CD4-positive, alpha-beta memory T cell (primary cell): ENCODE results near the gene WDR3. TPM values are rescaled to one million over a fixed set of nuclear protein-coding genes. Genes with fewer than 3 reads are reported as not detected.

Experiments used
- CTCF ChIA-PET: fragments of 350-600 bp; sonication (Branson Sonifier 250); formaldehyde crosslinking; loops from one replicate; lab custom pipeline; 2021; ENCODE audit warnings: inconsistent platforms; ENCODE audit not compliant: partially characterized antibody; lab: Charles Lee
- POLR2A ChIA-PET: fragments of 350-600 bp; sonication (Branson Sonifier 250); formaldehyde crosslinking; loops from one replicate; lab custom pipeline; 2021; ENCODE audit not compliant: partially characterized antibody; lab: Charles Lee
- DNase-seq, 5 donors: peaks; one replicate each; pipeline versions ENCODE4 v3.0.0 to v3.0.0-alpha.2; 2020 to 2022; ENCODE audit warnings: mixed read lengths in 1 of 5
- H3K27ac ChIP-seq: one replicate; pipeline ENCODE4 v1.7.0; 2013; ENCODE audit warnings: low read depth, low read length
- H3K27me3 ChIP-seq: 2 replicates; pipeline ENCODE4 v1.7.0; 2013; ENCODE audit warnings: mild to moderate bottlenecking, low read length, moderate library complexity; ENCODE audit not compliant: insufficient read depth
- H3K36me3 ChIP-seq: 2 replicates; pipeline ENCODE4 v1.7.0; 2013; ENCODE audit warnings: mild to moderate bottlenecking, low read length, moderate library complexity; ENCODE audit not compliant: insufficient read depth
- H3K4me1 ChIP-seq: 2 replicates; pipeline ENCODE4 v1.7.0; 2013; ENCODE audit warnings: mild to moderate bottlenecking, low read length, moderate library complexity; ENCODE audit not compliant: insufficient read depth
- H3K4me3 ChIP-seq, 2 donors: one replicate each; pipeline ENCODE4 v1.7.0; 2013; ENCODE audit warnings: low read length in 2 of 2, mild to moderate bottlenecking in 1 of 2
- H3K9me3 ChIP-seq, 2 donors: one replicate each; pipeline ENCODE4 v1.7.0; 2013; ENCODE audit warnings: low read length in 2 of 2, control low read depth in 1 of 2; ENCODE audit not compliant: control insufficient read depth in 1 of 2
- H3K27ac Mint-ChIP-seq, 7 donors: one replicate each; pipeline ENCODE4 v1.8.0; 2020 to 2021; ENCODE audit warnings: mixed read lengths in 7 of 7, mild to moderate bottlenecking in 6 of 7, inconsistent platforms in 3 of 7, moderate library complexity in 3 of 7
- H3K27me3 Mint-ChIP-seq, 2 donors: one replicate each; pipeline ENCODE4 v1.8.0; 2020 to 2021; ENCODE audit warnings: mixed read lengths in 2 of 2
- H3K36me3 Mint-ChIP-seq, 2 donors: one replicate each; pipeline ENCODE4 v1.8.0; 2020 to 2021; ENCODE audit warnings: mixed read lengths in 2 of 2, inconsistent platforms in 1 of 2, mild to moderate bottlenecking in 1 of 2
- H3K4me1 Mint-ChIP-seq, 4 donors: one replicate each; pipeline ENCODE4 v1.8.0; 2020 to 2021; ENCODE audit warnings: mixed read lengths in 4 of 4, mild to moderate bottlenecking in 1 of 4
- H3K4me3 Mint-ChIP-seq, 8 donors: one replicate each; pipeline ENCODE4 v1.8.0; 2020 to 2021; ENCODE audit warnings: mixed read lengths in 8 of 8, mild to moderate bottlenecking in 7 of 8, moderate library complexity in 6 of 8, inconsistent platforms in 3 of 8
- H3K9me3 Mint-ChIP-seq, 8 donors: one replicate each; pipeline ENCODE4 v1.8.0; 2020 to 2021; ENCODE audit warnings: mixed read lengths in 8 of 8, mild to moderate bottlenecking in 5 of 8, inconsistent platforms in 3 of 8, moderate library complexity in 1 of 8
- intact Hi-C: fragments of 100-400 bp; cut with micrococcal nuclease; formaldehyde crosslinking; loops from one replicate; pipeline ENCODE4 v1.15.1; 2023
- polyA plus RNA-seq, 2 donors: library from polyadenylated mRNA; unstranded; fragments of 300-500 nt; fragmentation: Illumina TruSeq; gene quantifications; one replicate each; pipeline ENCODE4 v1.2.3, GENCODE V29; 2021
- total RNA-seq, 2 experiments: library from RNA; stranded (reverse); gene quantifications; one replicate each; pipeline ENCODE4 v1.2.3, GENCODE V29; 2021

Gene WDR3
- total and polyA plus RNA-seq, 4 experiments from 2014 or later: 26.5 to 42.7 (median 28.8) TPM

DNA sequence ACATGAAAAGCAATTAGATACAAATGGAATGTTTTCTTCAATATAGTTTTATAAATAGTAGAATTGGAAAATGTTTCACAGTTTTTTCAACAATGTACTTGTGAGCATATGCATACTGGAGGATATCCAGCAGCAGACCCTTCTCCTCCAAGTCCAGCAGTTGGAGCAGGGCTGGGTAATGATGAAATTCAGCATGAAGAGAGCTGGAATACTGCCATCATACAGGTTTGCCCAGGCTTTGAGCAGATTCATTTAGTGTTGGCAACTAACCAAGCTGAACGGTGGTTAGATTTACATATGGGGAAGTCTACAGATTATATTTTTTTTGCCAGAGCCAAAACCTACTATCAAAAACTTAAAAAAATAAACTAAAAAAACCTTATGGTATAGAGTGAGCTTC, 38.3 kb downstream of the WDR3 start:
- Histone ChIP-seq H3K27ac (no peak overlapping the region), H3K36me3 (no peaks in the 10 kb centered on the region), H3K27me3 (no peaks in the 10 kb centered on the region), H3K4me3 (no peak overlapping the region), H3K4me1 (no peaks in the 10 kb centered on the region), H3K9me3 (no peaks in the 10 kb centered on the region)
- no peak for DNase-seq
- Mint-ChIP-seq H3K36me3 (peaks cover 4% of the 10 kb centered on the region in 2 donors), H3K27ac (no peak overlapping the region), H3K4me3 (no peak overlapping the region), H3K27me3 (no peaks in the 10 kb centered on the region), H3K9me3 (no peaks in the 10 kb centered on the region), H3K4me1 (no peaks in the 10 kb centered on the region)
- CTCF ChIA-PET: no interaction called here
- POLR2A ChIA-PET: no interaction called here
- intact Hi-C loops: no loop called here

GRCh38 chr1:117970252-117970651, 40.7 kb downstream of the WDR3 start:
- intact Hi-C loops: no loop called here
- Histone ChIP-seq H3K36me3 (no peaks in the 10 kb centered on the region), H3K4me3 (no peak overlapping the region), H3K4me1 (no peaks in the 10 kb centered on the region), H3K27me3 (no peaks in the 10 kb centered on the region), H3K27ac (no peak overlapping the region), H3K9me3 (no peaks in the 10 kb centered on the region)
- H3K4me1 Mint-ChIP-seq: no peaks in the 10 kb centered on the region
- DNase-seq: no peak
- H3K27me3 Mint-ChIP-seq: peaks cover 0 to 2% of the 10 kb centered on the region in 2 donors
- no peak overlapping the region for H3K27ac Mint-ChIP-seq
- ChIA-PET POLR2A (no interaction called here), CTCF (no interaction called here)
- no peak overlapping the region for H3K4me3 Mint-ChIP-seq
- H3K36me3 Mint-ChIP-seq: peaks cover under 1 to 3% of the 10 kb centered on the region in 2 donors
- no peaks in the 10 kb centered on the region for H3K9me3 Mint-ChIP-seq

GRCh38 chr1:117971777-117972176, 42.2 kb downstream of the WDR3 start:
- Histone ChIP-seq H3K4me1 (no peaks in the 10 kb centered on the region), H3K27ac (no peak overlapping the region), H3K27me3 (no peaks in the 10 kb centered on the region), H3K4me3 (no peak overlapping the region), H3K36me3 (no peaks in the 10 kb centered on the region), H3K9me3 (no peaks in the 10 kb centered on the region)
- Mint-ChIP-seq H3K36me3 (no peaks in the 10 kb centered on the region), H3K27me3 (peaks cover 0 to 5% of the 10 kb centered on the region in 2 donors), H3K9me3 (no peaks in the 10 kb centered on the region), H3K27ac (no peak overlapping the region), H3K4me1 (no peaks in the 10 kb centered on the region), H3K4me3 (no peak overlapping the region)
- ChIA-PET POLR2A (no interaction called here), CTCF (no interaction called here)
- no peak for DNase-seq
- intact Hi-C loops: no loop called here

- H3K4me3 Mint-ChIP-seq: no peak overlapping the region
- Histone ChIP-seq H3K9me3 (no peaks in the 10 kb centered on the region), H3K27ac (no peak overlapping the region), H3K36me3 (no peaks in the 10 kb centered on the region), H3K4me1 (no peaks in the 10 kb centered on the region), H3K4me3 (no peak overlapping the region), H3K27me3 (no peaks in the 10 kb centered on the region)
- H3K36me3 Mint-ChIP-seq: no peaks in the 10 kb centered on the region
- peaks cover 0 to 5% of the 10 kb centered on the region in 2 donors for H3K27me3 Mint-ChIP-seq
- H3K27ac Mint-ChIP-seq: no peak overlapping the region
- ChIA-PET POLR2A (no interaction called here), CTCF (no interaction called here)
- H3K4me1 Mint-ChIP-seq: no peaks in the 10 kb centered on the region
- H3K9me3 Mint-ChIP-seq: no peaks in the 10 kb centered on the region
- intact Hi-C loops: no loop called here
- DNase-seq: no peak
Observed at GRCh38 chr1:117976381-117976780, 46.8 kb downstream of the WDR3 start.

GRCh38 chr1:117981455-117982192, 52.1 kb downstream of the WDR3 start:
- ChIA-PET CTCF (no interaction called here), POLR2A (no interaction called here)
- intact Hi-C loops: no loop called here
- Mint-ChIP-seq H3K27ac (no peak overlapping the region), H3K36me3 (no peaks in the 10 kb centered on the region), H3K27me3 (peaks cover 12 to 14% of the 10 kb centered on the region in 2 donors), H3K4me1 (no peaks in the 10 kb centered on the region), H3K4me3 (no peak overlapping the region), H3K9me3 (peaks cover 0 to 4% (median 0%) of the 10 kb centered on the region in 8 donors)
- Histone ChIP-seq H3K27me3 (no peaks in the 10 kb centered on the region), H3K9me3 (no peaks in the 10 kb centered on the region), H3K4me3 (no peak overlapping the region), H3K36me3 (no peaks in the 10 kb centered on the region), H3K4me1 (no peaks in the 10 kb centered on the region), H3K27ac (no peak overlapping the region)
- DNase-seq: no peak

DNA sequence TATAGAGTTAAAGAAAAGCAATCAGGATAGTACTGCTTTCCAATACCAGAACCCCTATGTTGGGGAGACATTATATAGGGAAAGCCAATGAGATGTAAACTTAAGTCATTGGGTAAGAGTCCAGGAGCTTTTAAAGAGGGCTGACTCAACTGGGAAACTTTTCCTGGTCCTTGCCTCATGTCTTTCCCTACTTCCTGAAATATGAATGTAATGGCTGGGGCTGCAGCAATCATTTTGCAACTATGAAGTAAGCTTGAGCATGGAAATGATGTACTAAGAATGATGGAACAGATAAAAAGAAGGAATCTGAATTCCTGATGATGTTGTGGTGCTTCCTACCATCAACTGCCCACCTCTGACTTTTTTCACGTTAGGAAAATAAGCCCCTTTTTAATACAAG, 55.7 kb downstream of the WDR3 start:
- Mint-ChIP-seq H3K4me3 (no peak overlapping the region), H3K27me3 (peaks cover 14 to 19% of the 10 kb centered on the region in 2 donors), H3K27ac (no peak overlapping the region), H3K4me1 (no peaks in the 10 kb centered on the region), H3K36me3 (no peaks in the 10 kb centered on the region), H3K9me3 (peaks cover 0 to 6% (median 0%) of the 10 kb centered on the region in 8 donors)
- no peaks in the 10 kb centered on the region for H3K9me3 ChIP-seq
- no peaks in the 10 kb centered on the region for H3K27me3 ChIP-seq
- CTCF ChIA-PET: no interaction called here
- H3K4me3 ChIP-seq: no peak overlapping the region
- H3K4me1 ChIP-seq: no peaks in the 10 kb centered on the region
- no peak for DNase-seq
- POLR2A ChIA-PET: no interaction called here
- intact Hi-C loops: no loop called here
- no peaks in the 10 kb centered on the region for H3K36me3 ChIP-seq
- no peak overlapping the region for H3K27ac ChIP-seq

DNA sequence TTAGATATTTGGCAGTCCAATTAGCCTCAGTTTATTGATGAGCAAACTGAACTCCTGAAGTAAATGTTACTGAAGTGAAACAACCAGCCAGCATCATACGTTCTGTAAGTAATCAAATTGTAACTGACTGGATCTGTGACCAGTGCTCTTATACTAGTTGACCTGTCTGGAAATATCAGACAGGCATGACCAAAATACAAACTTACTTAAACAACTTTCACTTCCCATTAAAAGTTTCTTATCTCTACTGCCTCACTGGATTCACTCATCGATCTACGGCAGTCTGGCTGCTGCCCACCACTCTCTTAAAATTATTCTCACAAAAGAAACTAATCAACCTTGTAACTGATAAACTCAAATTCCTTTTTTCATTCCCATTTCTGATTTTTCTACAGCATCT, 56.4 kb downstream of the WDR3 start:
- Histone ChIP-seq H3K27me3 (no peaks in the 10 kb centered on the region), H3K4me1 (no peaks in the 10 kb centered on the region), H3K27ac (no peak overlapping the region), H3K36me3 (no peaks in the 10 kb centered on the region), H3K9me3 (no peaks in the 10 kb centered on the region), H3K4me3 (no peak overlapping the region)
- ChIA-PET CTCF (no interaction called here), POLR2A (no interaction called here)
- no peaks in the 10 kb centered on the region for H3K4me1 Mint-ChIP-seq
- no peak for DNase-seq
- H3K4me3 Mint-ChIP-seq: no peak overlapping the region
- no peaks in the 10 kb centered on the region for H3K36me3 Mint-ChIP-seq
- peaks cover 14 to 19% of the 10 kb centered on the region in 2 donors for H3K27me3 Mint-ChIP-seq
- intact Hi-C loops: no loop called here
- no peak overlapping the region for H3K27ac Mint-ChIP-seq
- H3K9me3 Mint-ChIP-seq: peaks cover 0 to 6% (median 0%) of the 10 kb centered on the region in 8 donors
